NCI-H2171 treated with DMSO at 0.1 percent for 48 hours (cell line): ENCODE results near the gene UBAC2.

ENCODE experiments used
- DNase-seq: peaks from one replicate; lab custom pipeline; 2025; lab: John Stamatoyannopoulos, UW

The UBAC2 gene

DNA sequence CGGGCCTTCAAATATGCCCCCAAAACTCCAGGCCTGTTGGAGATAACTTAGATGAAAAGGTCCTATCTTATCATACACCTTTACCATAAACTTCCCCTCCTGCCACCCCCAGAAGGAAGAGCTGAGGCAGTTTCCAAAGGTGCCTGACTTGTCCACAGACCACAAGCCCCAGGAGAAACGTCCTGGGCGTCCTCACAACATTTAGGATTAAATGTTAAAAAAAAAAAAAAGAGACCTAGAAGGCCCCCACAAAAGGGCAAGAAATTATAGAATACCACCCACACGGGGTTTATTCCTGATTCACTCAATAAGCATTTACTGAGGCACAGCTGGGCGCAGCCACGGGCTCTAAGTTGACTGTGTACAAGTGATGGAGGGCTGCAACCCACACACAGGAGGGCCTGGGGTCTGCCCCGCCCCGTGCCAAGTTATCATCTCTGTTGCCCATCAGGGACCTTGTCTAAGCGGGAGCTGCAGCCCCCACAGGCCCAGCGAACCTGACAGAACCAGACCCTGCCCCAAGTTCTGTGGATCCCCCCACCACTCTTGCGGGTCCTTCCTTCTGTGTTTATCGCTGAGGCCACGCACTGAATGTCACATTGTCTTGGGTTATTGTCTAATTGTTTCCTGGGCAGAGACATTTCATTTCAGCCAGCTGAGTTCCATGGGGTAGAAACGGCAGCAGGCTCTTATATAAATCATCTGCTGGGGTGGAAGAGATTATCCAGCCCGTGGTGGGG is 217.6 kb downstream of the UBAC2 start:
- no peak for DNase-seq

DNA sequence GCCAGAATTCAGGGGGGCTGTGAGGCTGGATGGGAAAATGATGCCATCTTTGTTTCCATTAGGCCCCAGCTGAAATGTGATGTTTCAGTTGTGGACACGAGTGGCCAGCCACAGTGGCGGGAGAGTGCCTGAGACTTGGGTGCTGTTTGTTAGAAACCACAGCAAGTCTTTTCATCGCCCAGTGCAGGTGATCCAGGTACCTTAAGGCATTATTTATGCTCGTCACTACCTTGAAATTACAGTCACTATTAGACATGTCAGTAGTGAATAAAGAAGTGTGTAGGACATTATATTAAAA is 218.1 kb downstream of the UBAC2 start:
- no peak for DNase-seq

DNA sequence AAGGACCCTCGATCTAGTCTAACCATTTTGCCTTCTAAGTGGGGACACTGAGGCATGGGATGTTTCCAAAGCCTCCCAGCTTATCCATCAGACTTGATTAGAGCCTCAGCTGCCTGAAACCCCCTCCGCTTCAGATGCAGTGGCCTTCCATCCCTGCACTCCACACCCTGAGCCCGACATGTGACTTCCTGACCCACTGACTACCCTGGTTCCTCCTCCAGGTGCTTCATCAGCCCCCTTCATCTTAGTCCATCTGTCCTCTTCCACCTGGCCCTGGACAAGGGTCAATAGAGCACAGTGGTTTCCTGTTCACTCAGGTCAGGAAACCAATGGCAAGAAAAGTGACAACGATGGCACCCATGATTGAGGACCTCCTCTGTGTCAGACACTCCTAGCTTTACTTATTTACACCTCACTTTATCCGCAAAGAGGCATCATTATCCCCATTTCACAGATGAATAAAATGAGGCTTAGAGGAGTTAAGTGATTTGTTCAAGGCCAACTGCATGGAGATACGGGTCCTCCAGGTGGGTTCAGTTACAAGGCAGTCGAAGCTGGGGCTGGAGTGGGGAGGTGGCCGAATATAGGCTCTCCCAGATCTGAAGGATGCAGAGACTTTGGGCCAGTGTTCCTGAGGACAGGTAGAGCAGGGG is 219.1 kb downstream of the UBAC2 start:
- DNase-seq: no peak

DNA sequence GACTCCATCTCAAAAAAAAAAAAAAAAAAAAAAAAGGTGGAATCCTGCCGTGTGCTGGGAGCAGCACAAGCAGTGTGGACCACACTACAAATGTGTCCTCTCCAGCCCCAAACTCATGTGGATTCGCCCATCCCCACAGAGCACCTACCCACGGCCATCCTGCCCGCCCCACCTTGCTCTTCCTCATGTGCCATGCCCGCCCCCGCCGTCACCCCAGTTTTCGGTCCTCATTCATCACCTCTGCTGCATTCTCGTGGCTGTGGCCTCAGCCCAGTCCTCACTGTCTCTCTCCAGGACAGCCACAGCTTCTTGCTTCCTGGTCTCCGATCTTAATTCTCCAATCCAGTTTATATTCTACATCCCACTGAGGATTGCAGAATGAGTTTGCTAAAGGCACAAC is 220.6 kb downstream of the UBAC2 start:
- DNase-seq: no peak

DNA sequence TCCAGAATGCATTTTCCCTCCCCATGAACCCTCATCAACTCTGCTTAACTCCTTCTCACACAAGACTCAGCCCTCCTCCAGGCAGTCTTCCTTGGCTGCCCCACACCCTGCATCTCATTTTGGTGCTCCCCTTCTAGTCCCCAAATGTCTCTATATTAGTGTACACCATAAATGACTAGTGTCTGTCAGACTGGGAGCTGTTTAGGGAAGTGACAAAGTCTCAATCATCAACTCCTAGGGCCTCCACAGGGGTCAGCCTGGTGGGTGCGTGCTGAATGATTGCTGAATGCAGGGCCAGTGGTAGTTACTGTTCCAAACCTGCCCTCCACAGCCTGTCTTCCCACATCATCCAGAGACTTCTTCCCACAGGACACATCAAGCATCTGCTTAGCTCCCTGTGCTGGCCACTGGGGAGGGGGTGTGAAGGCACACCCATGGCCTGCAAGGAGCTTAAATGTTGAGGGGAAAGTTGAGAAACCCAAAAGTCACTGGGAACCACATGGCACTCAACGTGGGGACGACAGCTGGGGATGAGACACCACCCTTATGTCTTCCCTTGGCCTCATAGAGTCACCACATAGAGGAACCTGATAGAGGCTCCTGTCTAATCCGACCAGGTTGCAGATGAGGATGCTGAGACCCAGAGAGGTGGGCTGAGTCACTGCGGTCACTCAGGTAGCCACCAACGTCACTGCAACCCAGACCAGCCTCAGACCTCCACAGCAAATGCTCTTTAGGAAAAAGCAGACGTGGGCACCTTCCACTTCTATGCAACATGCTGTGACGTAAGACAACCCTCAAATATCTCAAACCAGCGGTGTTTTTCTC is 221.3 kb downstream of the UBAC2 start:
- DNase-seq: no peak

DNA sequence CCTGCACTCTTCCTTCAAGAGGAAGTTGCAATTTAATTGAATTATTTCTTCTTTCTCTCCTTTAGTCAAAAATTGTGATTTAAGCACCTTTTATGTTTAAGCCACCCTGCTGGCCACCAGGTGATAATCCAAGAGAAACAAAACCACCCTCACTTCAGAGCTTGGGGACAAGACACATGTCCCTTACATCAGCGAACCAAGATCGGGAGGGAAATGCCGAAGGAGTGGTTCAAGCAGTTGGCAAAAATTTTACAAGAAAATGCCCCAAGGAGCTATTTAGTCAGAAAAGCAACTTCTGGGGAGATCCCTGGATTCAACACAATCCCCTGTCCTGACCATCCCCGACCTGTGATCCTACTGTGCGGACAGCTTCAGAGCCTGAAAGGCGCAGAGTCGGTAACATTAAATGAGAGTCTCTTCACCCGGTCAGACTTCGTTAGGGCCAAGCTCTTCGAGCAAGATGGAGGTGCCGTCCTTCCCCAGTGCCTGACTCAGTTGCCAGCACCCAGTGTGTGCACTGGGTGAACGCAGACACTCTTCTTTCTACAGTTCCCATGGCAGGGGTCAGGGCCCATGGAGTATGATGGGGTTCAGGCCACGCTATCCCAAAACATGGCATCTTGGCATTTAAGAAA is 222.0 kb downstream of the UBAC2 start:
- DNase-seq: no peak

DNA sequence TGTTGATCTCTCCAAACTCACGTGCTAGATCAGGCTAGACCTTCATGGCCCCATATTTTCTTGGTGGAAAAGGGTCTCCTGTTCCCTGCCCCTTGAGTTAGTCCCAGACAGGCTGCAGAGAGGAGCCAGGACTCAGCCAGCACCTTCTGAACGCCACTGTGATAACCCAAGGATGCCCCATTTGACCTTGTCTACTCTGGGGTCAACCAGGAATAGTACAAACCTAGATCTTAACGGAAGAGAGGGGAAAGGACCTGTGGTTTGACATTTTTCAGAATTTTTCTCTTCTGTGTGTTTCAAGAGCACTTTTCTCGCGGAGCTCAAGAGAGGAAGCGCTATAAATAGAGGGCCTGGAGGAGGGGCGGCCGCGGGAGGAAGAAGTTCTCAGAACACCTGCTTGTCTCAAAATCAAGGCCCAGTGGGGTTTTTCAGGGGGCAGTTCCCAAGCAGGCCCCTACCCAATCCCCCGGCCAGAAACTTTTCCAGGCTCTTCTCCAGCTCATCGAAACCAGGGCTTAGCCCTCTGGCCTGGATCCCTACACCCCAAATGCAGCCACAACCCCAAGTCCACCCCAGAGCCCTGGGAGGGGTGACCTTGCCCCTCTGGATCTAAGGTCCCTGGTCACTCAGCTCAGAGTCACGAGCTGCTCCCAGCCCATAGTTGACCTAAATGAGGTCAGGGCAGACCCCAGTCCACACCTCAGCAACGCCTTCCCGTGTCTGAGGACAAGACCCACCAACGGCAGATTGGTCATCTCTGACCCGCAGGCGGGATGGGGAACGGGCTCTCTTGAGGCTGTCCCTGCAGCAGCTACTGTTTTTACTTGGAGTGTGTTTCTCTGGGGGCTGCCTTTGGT is 225.1 kb downstream of the UBAC2 start:
- no peak for DNase-seq

DNA sequence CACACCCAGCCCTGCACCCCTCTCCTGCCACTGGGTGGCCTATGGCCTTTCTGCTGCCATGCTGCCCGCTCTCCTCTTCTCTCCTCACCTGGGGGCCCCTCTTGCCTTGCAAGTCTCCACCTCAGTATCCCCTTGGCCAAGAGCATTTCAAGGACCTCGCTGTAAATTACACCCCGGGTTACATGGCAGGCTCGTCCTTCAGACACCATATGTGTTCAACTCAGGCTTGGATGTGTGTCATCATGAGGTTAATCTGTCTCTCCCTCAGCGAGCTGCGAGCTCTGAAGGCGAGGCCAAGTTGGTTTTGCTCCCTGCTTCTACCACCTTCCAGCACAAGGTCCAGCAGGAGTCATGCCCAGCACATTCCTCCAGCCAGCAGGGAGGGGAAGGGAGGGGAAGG is 225.8 kb downstream of the UBAC2 start:
- no peak for DNase-seq

DNA sequence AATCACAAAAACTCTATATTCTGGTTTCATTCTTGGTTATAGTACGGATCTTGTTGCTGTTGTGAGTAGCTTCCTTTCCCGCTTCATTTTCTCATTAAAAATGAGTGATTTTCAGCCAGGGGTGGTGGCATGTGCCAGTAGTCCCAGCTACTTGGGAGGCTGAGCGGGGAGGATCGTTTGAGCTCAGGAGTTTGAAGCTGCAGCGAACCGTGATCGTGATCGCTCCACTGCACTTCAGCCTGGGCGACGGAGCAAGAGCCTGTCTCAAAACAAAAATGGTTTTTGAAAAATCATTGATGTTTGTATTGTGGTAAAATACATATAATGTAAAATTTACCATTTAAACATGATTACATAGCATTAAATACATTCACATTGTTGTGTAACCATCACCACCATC is 229.0 kb downstream of the UBAC2 start:
- DNase-seq: no peak

DNA sequence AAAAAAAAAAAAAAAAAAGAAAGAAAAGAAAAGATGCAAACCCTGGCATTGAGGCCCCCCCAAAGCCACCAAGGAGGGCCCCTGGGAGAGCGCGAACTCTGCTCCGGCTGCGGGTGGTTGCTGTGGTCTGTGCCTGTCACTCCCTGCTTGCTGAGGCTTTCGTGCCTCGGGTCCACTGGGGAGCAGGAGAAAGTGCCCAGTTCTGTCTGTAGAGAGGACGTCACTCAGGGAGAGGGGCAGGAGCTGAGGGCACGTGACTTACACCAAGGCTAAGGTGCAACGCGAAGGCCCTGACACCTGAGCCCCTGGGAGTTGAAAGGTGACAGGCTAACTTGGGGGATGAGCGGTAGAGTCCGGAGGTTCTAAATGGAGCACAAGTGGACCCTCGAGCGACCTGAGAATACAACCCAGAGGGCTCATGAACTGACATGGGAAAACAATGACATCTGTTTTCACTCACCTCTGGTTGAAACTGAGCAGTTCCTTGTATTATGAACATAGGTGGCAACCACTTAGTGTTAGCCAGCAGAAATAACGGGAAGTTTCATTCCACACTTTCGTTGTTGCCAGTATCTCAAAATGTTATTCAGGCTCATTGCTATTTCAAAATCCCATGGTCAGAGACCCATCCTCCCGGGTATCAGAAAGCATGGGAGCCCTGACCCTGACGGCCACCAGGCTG is 231.4 kb downstream of the UBAC2 start:
- DNase-seq: no peak

DNA sequence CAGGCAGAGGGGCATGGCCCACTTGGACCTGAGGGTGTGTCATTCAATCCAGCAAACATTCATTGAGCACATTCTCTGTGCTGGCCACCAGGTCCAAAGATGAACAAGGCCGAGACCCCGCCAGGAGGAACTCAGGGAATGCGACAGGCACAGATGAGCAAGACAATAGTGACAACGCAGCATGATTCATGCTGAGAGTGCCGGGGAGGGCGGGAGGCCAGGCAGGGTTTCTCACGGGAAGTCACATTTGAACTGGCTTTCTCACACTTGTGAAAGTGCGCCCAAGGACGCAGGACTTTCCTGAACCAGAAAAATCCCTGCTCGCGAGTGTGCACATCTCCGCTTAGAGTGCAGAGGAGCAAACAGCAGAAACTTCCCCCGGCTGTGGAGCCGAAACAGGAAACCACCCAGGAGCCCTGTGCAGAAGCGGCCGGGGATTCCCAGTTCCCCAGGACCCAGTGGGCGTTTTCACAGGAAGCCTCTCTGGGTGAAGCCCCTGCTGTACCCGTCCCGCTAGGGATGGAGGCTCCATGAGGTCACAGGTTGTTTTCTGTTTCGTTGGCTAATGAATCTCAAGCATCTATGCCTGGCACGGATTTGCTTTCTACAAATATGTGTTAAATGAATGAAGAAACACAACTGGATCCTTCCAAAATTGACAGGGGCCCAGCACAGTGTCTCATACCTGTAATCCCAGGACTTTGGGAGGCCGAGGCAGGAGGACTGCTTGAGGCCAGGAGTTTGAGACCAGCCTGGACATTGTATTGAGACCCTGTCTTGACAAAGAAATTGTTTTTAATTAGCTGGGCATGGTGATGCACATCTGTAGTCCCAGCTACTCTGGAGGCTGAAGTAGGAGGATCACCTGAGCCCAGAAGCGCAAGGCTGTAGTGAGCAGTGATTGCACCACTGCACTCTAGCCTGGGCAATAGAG is 232.2 kb downstream of the UBAC2 start:
- DNase-seq: no peak

DNA sequence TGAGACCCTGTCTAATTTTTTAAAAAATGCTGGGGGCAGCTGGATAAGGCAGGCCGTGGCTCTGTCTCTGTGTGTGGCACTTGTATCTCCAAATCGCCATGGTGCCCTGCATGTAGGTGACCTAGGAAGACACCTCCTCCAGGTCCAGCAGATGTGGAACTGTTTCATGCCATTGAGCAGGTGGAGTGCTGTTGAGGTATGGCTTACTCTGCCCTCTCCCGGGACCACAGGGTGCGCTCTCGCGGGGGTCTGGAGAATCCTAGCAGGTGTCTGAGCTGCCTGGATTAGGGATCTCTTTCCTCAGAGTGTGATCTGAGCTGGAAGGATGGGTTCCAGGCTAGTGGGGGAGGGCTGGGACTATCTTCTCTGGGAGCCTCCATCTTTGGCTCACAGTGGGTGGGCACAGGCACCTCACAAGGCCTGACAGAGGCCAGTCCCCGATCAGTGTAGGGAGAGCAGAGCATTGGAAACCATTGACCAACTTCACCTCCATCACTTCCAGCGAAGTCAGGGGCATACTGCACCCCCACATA is 233.0 kb downstream of the UBAC2 start:
- DNase-seq: no peak

DNA sequence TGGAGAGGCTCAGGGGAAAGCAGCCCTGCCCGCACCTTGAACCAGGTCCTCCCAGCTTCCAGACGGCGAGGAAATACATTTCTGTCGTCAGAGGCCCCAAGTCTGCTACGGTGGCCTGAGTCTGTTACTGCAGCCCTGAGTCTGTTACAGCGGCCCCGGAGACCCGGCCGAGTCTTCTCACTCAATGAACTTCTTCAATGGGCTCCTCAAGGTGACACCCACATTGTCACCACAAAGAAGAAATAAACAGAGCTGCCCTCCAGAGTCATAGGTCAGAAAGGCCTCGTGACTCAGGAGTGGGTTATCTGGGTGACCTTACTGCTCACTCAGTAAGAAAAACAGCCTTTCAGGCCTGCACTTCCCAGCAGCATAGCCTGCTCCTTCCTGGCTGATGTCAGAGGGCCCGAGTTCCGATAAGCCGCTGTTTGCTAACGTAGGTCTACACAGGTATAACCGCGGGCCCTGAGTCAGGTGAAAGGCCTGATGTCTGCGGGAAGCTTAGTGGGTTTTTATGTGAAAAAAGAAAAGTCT is 233.7 kb downstream of the UBAC2 start:
- DNase-seq: no peak

DNA sequence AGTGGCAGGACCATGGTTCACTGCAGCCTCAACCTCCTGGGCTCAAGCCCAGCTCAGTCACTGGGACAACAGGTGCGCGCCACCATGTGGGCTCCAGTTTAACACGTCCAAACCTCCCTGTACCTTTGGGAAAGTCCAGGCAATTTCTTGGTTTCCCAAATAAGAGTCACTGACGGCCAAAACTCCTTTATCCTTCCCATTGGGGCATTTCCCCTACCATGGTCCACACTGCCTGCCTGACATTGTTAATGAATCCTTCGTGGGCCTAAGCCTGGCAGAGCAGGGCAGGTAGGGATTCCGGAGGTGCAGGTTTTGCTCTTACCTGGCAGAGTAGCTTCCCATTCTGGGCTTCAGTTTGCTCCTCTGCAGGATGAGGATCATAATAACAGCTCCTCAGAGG is 234.5 kb downstream of the UBAC2 start:
- DNase-seq: no peak

DNA sequence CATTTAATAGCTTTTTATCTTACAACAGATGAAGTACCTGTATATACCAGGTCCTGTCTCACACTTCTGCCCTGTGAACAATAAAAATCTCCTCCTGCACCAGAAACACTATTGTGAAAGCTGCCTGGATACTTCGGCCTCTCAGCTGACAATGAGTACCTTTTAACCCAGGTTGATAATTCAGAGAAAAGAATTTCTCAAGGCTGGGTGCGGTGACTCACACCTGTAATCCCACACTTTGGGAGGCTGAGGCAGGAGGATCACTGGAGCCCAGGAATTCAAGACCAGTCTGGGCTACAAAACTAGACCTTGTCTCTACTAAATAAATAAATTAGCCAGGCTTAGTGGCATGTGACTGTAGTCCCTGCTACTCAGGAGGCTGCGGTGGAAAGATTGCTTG is 235.3 kb downstream of the UBAC2 start:
- no peak for DNase-seq
